Heart left ventricle (tissue), 16 donors: ENCODE measurements around the gene SEMA6A. TPM values are rescaled to one million over a fixed set of nuclear protein-coding genes. Genes with fewer than 3 reads are reported as not detected.
A peak's percentile ranks its signal among the peaks of the same experiment; 100 is the strongest.

Experiments used
- ATAC-seq, 4 donors: fragments of 200-7000 bp; cut with Tn5 transposase; one replicate each; pipeline ENCODE4 v1.9.1; 2020 to 2022; ENCODE audit warnings: moderate library complexity in 4 of 4, mild to moderate bottlenecking in 3 of 4, moderate number of reproducible peaks in 1 of 4
- DNase-seq, 5 donors: peaks; one replicate each; pipeline ENCODE4 v3.0.0-alpha.2; 2020
- H3K27ac ChIP-seq, 12 donors: fragments of 200-600 bp; sonication (generic) in 4 of 12; one replicate each; pipeline versions ENCODE4 v1.5.0 to v1.8.0; 2016 to 2022; ENCODE audit warnings: mild to moderate bottlenecking in 2 of 12
- H3K27me3 ChIP-seq, 9 donors: fragments of 200-600 bp; sonication (generic) in 2 of 9; one replicate each; pipeline versions ENCODE4 v1.5.1 to v1.8.0; 2016 to 2022; ENCODE audit warnings: mild to moderate bottlenecking in 3 of 9
- H3K36me3 ChIP-seq, 9 donors: fragments of 200-600 bp; sonication (generic) in 2 of 9; one replicate each; pipeline versions ENCODE4 v1.5.0 to v1.8.0; 2018 to 2022; ENCODE audit warnings: mild to moderate bottlenecking in 2 of 9
- H3K4me1 ChIP-seq, 12 donors: fragments of 200-600 bp; sonication (generic) in 4 of 12; one replicate each; pipeline versions ENCODE4 v1.5.0 to v1.8.0; 2016 to 2022; ENCODE audit warnings: mild to moderate bottlenecking in 3 of 12
- H3K4me3 ChIP-seq, 12 donors: fragments of 200-600 bp; sonication (generic) in 4 of 12; one replicate each; pipeline versions ENCODE4 v1.5.0 to v1.8.0; 2017 to 2022; ENCODE audit warnings: mild to moderate bottlenecking in 9 of 12, moderate library complexity in 4 of 12
- H3K9me3 ChIP-seq, 12 donors: fragments of 200-600 bp; sonication (generic) in 4 of 12; one replicate each; pipeline versions ENCODE4 v1.5.0 to v1.8.0; 2016 to 2022; ENCODE audit warnings: mild to moderate bottlenecking in 1 of 12
- POLR2A ChIP-seq, 2 donors: fragments of 450-650 bp; IDR thresholded peaks; one replicate each; pipeline ENCODE4 v1.6.1; 2017; ENCODE audit warnings: antibody characterized with exemption in 2 of 2, mild to moderate bottlenecking in 2 of 2, moderate library complexity in 2 of 2
- WGBS, 4 donors: extraction: QIAGEN DNeasy Blood & Tissue Kit in 2 of 4; methylation state at CpG; one replicate each; pipeline versions ENCODE4 v1.1.5 to v1.1.7; 2013 to 2018; 5-methylcytosine and 5-hydroxymethylcytosine counted together
- intact Hi-C, 10 donors: fragments of 100-400 bp; cut with DNase I; formaldehyde crosslinking; loops; one replicate each; pipeline versions ENCODE4 v1.11.1 to v1.14.2; 2022
- polyA plus RNA-seq, 2 donors: library from polyadenylated mRNA; stranded (reverse); fragments of 200-250 nt; gene quantifications; one replicate each; pipeline ENCODE4 v1.2.3, GENCODE V29; 2013
- total RNA-seq, 9 donors: library from RNA; depleted of rRNA in 2 of 9; stranded (reverse); fragments of >200 nt in 2 of 9; fragmentation: NEBNext Ultra II Directional in 3 of 9; extraction: Animal tissue kit (Norgen Biotek cat#: 25700) in 3 of 9; gene quantifications; one replicate each; pipeline versions ENCODE4 v1.1.0 to v1.2.4, GENCODE V29; 2016 to 2023
- TF ChIP-seq, protein P1 (sequence below), 12 donors: fragments of 200-600 bp; sonication (generic) in 4 of 12; IDR thresholded peaks; one replicate each; pipeline versions ENCODE4 v1.5.0 to v1.8.0; 2018 to 2022; ENCODE audit warnings: antibody characterized with exemption in 12 of 12, mild to moderate bottlenecking in 5 of 12
- donor health status: ischemic (EF 13 %, LVEDD 7.1; RV severe dilation, severe dysfunction).
- donor health status: healthy with polysubstance abuse.
- donor health status: DM: no; HTN: yes; CAD: no.
- donor health status: DM: no; HTN: no; CAD: no.
- donor health status: ischemic (EF 25% LVEDD 6.9; RV normal size, moderate dysfunction).
- donor health status: ischemic (EF 25% LVEDD 5.7; RV mildly dilated, moderate dysfunction).
- donor health status: healthy.
- donor health status: DM: yes; HTN: yes; CAD: no.
- donor health status: ischemic (EF 35%, LVEDD 5.7; RV mildly dilated, moderate dysfunction).
- donor health status: nonischemic (EF 11% LVEDD 7.7; RV severe dilation, severe dysfunction).
- donor health status: DM: yes; HTN: yes; CAD: no.
- donor health status: PGD.
- donor health status: ischemic (EF 29% LVEDD 5.4; RV normal size, mild dysfunction).
- donor health status: nonischemic (EF 23%, LVEDD 6.1; RV moderate dilation, normal function).

SEMA6A gene
- total and polyA plus RNA-seq, 11 donors = 2.2 to 12.7 (median 6.3) TPM

DNA sequence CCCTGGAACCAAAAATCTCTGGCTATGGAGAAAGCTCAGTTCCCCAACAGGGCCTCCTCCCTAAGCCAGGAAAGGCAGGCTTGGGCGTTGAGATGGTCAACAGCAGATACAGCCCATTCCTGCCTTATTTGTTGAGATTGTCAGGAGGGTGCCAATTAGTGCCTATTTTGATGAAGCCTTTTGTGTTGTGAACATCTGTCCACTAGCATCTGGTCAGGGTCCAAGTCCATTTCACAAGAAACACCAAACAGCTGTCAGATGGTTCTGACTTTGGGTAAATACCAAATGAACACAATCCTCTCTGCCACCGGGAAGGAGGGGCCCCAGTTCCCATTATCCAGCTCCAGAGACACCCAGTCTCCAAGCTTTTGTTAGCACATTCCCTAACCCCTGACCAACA, 19.9 kb downstream of the SEMA6A start:
- intact Hi-C loops = loop anchor here in 3 of 10 donors (5.0 to 10.0 kb wide), 2 partner anchors 410 to 432 kb away; no protein-coding TSS in a partner anchor
- no peak overlapping the region for H3K4me3 ChIP-seq
- no peaks in the 10 kb centered on the region for H3K9me3 ChIP-seq
- H3K4me1 ChIP-seq = peaks cover 0 to 32% (median 0%) of the 10 kb centered on the region in 12 donors
- H3K27ac ChIP-seq = no peak overlapping the region
- 69 to 82% (median 74%) methylated on average over 2 of the region's 2 CpGs for whole genome bisulfite sequencing, 4 donors
- no peaks in the 10 kb centered on the region for H3K36me3 ChIP-seq
- no peaks in the 10 kb centered on the region for H3K27me3 ChIP-seq
- TF ChIP-seq, protein P1, sequence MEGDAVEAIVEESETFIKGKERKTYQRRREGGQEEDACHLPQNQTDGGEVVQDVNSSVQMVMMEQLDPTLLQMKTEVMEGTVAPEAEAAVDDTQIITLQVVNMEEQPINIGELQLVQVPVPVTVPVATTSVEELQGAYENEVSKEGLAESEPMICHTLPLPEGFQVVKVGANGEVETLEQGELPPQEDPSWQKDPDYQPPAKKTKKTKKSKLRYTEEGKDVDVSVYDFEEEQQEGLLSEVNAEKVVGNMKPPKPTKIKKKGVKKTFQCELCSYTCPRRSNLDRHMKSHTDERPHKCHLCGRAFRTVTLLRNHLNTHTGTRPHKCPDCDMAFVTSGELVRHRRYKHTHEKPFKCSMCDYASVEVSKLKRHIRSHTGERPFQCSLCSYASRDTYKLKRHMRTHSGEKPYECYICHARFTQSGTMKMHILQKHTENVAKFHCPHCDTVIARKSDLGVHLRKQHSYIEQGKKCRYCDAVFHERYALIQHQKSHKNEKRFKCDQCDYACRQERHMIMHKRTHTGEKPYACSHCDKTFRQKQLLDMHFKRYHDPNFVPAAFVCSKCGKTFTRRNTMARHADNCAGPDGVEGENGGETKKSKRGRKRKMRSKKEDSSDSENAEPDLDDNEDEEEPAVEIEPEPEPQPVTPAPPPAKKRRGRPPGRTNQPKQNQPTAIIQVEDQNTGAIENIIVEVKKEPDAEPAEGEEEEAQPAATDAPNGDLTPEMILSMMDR (IDR thresholded peaks at IDR 0.05) = no peak
- no peak for TF ChIP-seq POLR2A (IDR thresholded peaks at IDR 0.05)
- no peak for DNase-seq
- ATAC-seq = no peak

- intact Hi-C loops = loop anchor here in 3 of 10 donors (5.0 to 10.0 kb wide), 2 partner anchors 409 to 431 kb away; no protein-coding TSS in a partner anchor
- ATAC-seq = peak in 1 of 4 donors; percentile 20
- Histone ChIP-seq H3K4me1 (peaks cover 0 to 32% (median 0%) of the 10 kb centered on the region in 12 donors), H3K9me3 (no peaks in the 10 kb centered on the region), H3K36me3 (no peaks in the 10 kb centered on the region), H3K4me3 (no peak overlapping the region), H3K27ac (no peak overlapping the region), H3K27me3 (no peaks in the 10 kb centered on the region)
- no peak for DNase-seq
- 88 to 93% (median 89%) methylated on average over 4 of the region's 4 CpGs for WGBS, 4 donors
- TF ChIP-seq, protein P1 (IDR thresholded peaks at IDR 0.05) = no peak
- TF ChIP-seq POLR2A (IDR thresholded peaks at IDR 0.05) = no peak
These were observed 21.3 kb downstream of the SEMA6A start for GRCh38 chr5:116553366-116553765.

- peaks cover 0 to 4% (median 0%) of the 10 kb centered on the region in 9 donors for H3K36me3 ChIP-seq
- H3K27me3 ChIP-seq = no peaks in the 10 kb centered on the region
- TF ChIP-seq POLR2A (IDR thresholded peaks at IDR 0.05) = no peak
- TF ChIP-seq, protein P1 (IDR thresholded peaks at IDR 0.05) = no peak
- ATAC-seq (no peak), DNase-seq (no peak)
- intact Hi-C loops = loop anchor here in 3 of 10 donors (5.0 to 10.0 kb wide), 2 partner anchors 405 to 428 kb away; no protein-coding TSS in a partner anchor
- no peak overlapping the region for H3K4me3 ChIP-seq
- no peak overlapping the region for H3K27ac ChIP-seq
- peaks cover 0 to 21% (median 0%) of the 10 kb centered on the region in 12 donors for H3K4me1 ChIP-seq
- H3K9me3 ChIP-seq = peaks cover 0 to 21% (median 15%) of the 10 kb centered on the region in 12 donors
These were observed 24.5 kb downstream of the SEMA6A start for GRCh38 chr5:116550082-116550481.

DNA sequence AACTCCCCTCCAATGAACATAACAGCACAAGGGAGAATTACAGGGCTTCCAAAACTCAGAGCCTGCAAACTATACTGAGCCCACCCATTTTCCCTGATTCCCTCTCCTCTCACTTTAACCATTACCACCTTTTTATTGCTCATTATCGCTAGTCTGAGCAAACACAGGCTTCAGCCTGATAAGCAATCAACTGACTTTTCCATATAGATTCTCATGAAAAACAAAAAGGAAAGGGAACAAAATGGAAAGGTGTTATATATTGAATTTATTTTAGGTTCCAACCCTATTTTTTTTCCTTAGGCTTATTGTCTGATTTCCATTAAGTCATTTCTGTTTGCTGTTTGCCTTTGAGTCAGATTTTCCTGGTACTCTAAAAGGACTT, 27.9 kb downstream of the SEMA6A start:
- intact Hi-C loops = no loop called here
- ATAC-seq = no peak
- WGBS, 4 donors = 90 to 98% (median 92%) methylated on average over 1 of the region's 1 CpG

More for the DNA sequence above, 27.9 kb downstream of the SEMA6A start:
- H3K9me3 ChIP-seq = peaks cover 0 to 26% (median 18%) of the 10 kb centered on the region in 12 donors
- DNase-seq = no peak
- peaks cover 0 to 4% (median 0%) of the 10 kb centered on the region in 9 donors for H3K36me3 ChIP-seq
- no peaks in the 10 kb centered on the region for H3K27me3 ChIP-seq
- H3K4me1 ChIP-seq = peaks cover 0 to 9% (median 0%) of the 10 kb centered on the region in 12 donors
- TF ChIP-seq, protein P1 (IDR thresholded peaks at IDR 0.05) = no peak
- H3K4me3 ChIP-seq = no peak overlapping the region
- no peak overlapping the region for H3K27ac ChIP-seq
